Measurements from ENCODE around the gene CSNK1G3. TPM values are rescaled to one million over a fixed set of nuclear protein-coding genes. Genes with fewer than 3 reads are reported as not detected.

CSNK1G3 gene
- total RNA-seq, 1 experiment from 2014 or later, result 110 TPM

- no TSS peak for BruUV-seq (replicated peaks)
Observed at GRCh38 chr5:123559434-123559775, 47.4 kb downstream of the CSNK1G3 start.

GRCh38 chr5:123561230-123561629, 49.3 kb downstream of the CSNK1G3 start:
- CTCF ChIA-PET, result interaction anchor here (0.8 to 1.2 kb wide), 6 partner anchors 9 to 189 kb away, joined by 3 to 4 read pairs (median 3); partner anchors contain the start of gene CEP120
- no peak for DNase-seq (ENCODE audit: unreplicated experiment)
- H3K27ac Mint-ChIP-seq (ENCODE audit: low read depth, unreplicated experiment), result no peak overlapping the region
- no peak overlapping the region for H3K4me3 Mint-ChIP-seq (ENCODE audit: unreplicated experiment)
- POLR2A ChIA-PET, result interaction anchor here (0.6 to 1.5 kb wide), 3 partner anchors 16 to 138 kb away, joined by 3 to 6 read pairs (median 3); partner anchors contain the start of gene CEP120
- H3K9me3 Mint-ChIP-seq (ENCODE audit: unreplicated experiment), result peaks cover 10% of the 10 kb centered on the region
- no peaks in the 10 kb centered on the region for H3K27me3 Mint-ChIP-seq (ENCODE audit: insufficient read depth, unreplicated experiment)
- TF ChIP-seq CTCF (IDR thresholded peaks at IDR 0.05; ENCODE audit: unreplicated experiment), result no peak
- intact Hi-C loops (cut with micrococcal nuclease), result no loop called here
- BruUV-seq (replicated peaks), result no TSS peak
- peaks cover 12% of the 10 kb centered on the region for H3K4me1 Mint-ChIP-seq (ENCODE audit: insufficient read depth, unreplicated experiment)
- peaks cover 32% of the 10 kb centered on the region for H3K36me3 Mint-ChIP-seq (ENCODE audit: insufficient read depth, unreplicated experiment)

More at GRCh38 chr5:123559434-123559775, 47.4 kb downstream of the CSNK1G3 start:
- Mint-ChIP-seq H3K4me1 (ENCODE audit: insufficient read depth, unreplicated experiment) (peaks cover 20% of the 10 kb centered on the region), H3K27ac (ENCODE audit: low read depth, unreplicated experiment) (no peak overlapping the region), H3K27me3 (ENCODE audit: insufficient read depth, unreplicated experiment) (no peaks in the 10 kb centered on the region), H3K4me3 (ENCODE audit: unreplicated experiment) (no peak overlapping the region), H3K36me3 (ENCODE audit: insufficient read depth, unreplicated experiment) (peaks cover 22% of the 10 kb centered on the region), H3K9me3 (ENCODE audit: unreplicated experiment) (no peaks in the 10 kb centered on the region)
- no peak for TF ChIP-seq CTCF (IDR thresholded peaks at IDR 0.05; ENCODE audit: unreplicated experiment)
- ChIA-PET POLR2A (interaction anchor here (1.8 kb wide), 1 partner anchor 10 kb away, joined by 4 read pairs; no protein-coding TSS in a partner anchor), CTCF (interaction anchor here (0.5 to 1.2 kb wide), 4 partner anchors 15 to 500 kb away, joined by 3 read pairs; no protein-coding TSS in a partner anchor)
- DNase-seq (ENCODE audit: unreplicated experiment), result no peak
- intact Hi-C loops (cut with micrococcal nuclease), result no loop called here

- ChIA-PET CTCF (interaction anchor here (0.6 kb wide), 1 partner anchor 165 kb away, joined by 3 read pairs; no protein-coding TSS in a partner anchor), POLR2A (interaction anchor here (0.8 to 1.3 kb wide), 2 partner anchors 9 to 10 kb away, joined by 4 to 5 read pairs; no protein-coding TSS in a partner anchor)
- H3K27me3 Mint-ChIP-seq (ENCODE audit: insufficient read depth, unreplicated experiment), result no peaks in the 10 kb centered on the region
- BruUV-seq (replicated peaks), result no TSS peak
- no peaks in the 10 kb centered on the region for H3K9me3 Mint-ChIP-seq (ENCODE audit: unreplicated experiment)
- no peak for DNase-seq (ENCODE audit: unreplicated experiment)
- intact Hi-C loops (cut with micrococcal nuclease), result no loop called here
- peaks cover 6% of the 10 kb centered on the region for H3K4me1 Mint-ChIP-seq (ENCODE audit: insufficient read depth, unreplicated experiment)
- TF ChIP-seq CTCF (IDR thresholded peaks at IDR 0.05; ENCODE audit: unreplicated experiment), result no peak
- H3K27ac Mint-ChIP-seq (ENCODE audit: low read depth, unreplicated experiment), result no peak overlapping the region
- H3K4me3 Mint-ChIP-seq (ENCODE audit: unreplicated experiment), result no peak overlapping the region
- H3K36me3 Mint-ChIP-seq (ENCODE audit: insufficient read depth, unreplicated experiment), result peaks cover 8% of the 10 kb centered on the region
Observed at GRCh38 chr5:123571927-123572326, 60.0 kb downstream of the CSNK1G3 start.

GRCh38 chr5:123578390-123578789, 66.4 kb downstream of the CSNK1G3 start:
- TF ChIP-seq CTCF (IDR thresholded peaks at IDR 0.05; ENCODE audit: unreplicated experiment), result no peak
- peaks cover 15% of the 10 kb centered on the region for H3K36me3 Mint-ChIP-seq (ENCODE audit: insufficient read depth, unreplicated experiment)

More at GRCh38 chr5:123578390-123578789, 66.4 kb downstream of the CSNK1G3 start:
- H3K27me3 Mint-ChIP-seq (ENCODE audit: insufficient read depth, unreplicated experiment), result no peaks in the 10 kb centered on the region
- no peaks in the 10 kb centered on the region for H3K9me3 Mint-ChIP-seq (ENCODE audit: unreplicated experiment)
- DNase-seq (ENCODE audit: unreplicated experiment), result no peak
- BruUV-seq (replicated peaks), result no TSS peak
- ChIA-PET CTCF (interaction anchor here (0.6 kb wide), 1 partner anchor 93 kb away, joined by 4 read pairs; no protein-coding TSS in a partner anchor), POLR2A (interaction anchor here (0.6 to 1.7 kb wide), 3 partner anchors 13 to 733 kb away, joined by 3 read pairs; partner anchors contain the start of gene SNX24)
- H3K27ac Mint-ChIP-seq (ENCODE audit: low read depth, unreplicated experiment), result no peak overlapping the region
- H3K4me3 Mint-ChIP-seq (ENCODE audit: unreplicated experiment), result no peak overlapping the region
- intact Hi-C loops (cut with micrococcal nuclease), result no loop called here
- no peaks in the 10 kb centered on the region for H3K4me1 Mint-ChIP-seq (ENCODE audit: insufficient read depth, unreplicated experiment)

All from MCF 10A (cell line).